Midbrain (tissue), 1 donor: ENCODE data around the gene STMP1.
"Not testable (repeated sequence)": the region's sequence is repeated elsewhere in the genome, so short reads cannot be mapped to it uniquely, and the experiment has no call there.

Source experiments
- DNase-seq: peaks from one replicate; lab custom pipeline; 2025; lab: John Stamatoyannopoulos, UW

The STMP1 gene

DNA sequence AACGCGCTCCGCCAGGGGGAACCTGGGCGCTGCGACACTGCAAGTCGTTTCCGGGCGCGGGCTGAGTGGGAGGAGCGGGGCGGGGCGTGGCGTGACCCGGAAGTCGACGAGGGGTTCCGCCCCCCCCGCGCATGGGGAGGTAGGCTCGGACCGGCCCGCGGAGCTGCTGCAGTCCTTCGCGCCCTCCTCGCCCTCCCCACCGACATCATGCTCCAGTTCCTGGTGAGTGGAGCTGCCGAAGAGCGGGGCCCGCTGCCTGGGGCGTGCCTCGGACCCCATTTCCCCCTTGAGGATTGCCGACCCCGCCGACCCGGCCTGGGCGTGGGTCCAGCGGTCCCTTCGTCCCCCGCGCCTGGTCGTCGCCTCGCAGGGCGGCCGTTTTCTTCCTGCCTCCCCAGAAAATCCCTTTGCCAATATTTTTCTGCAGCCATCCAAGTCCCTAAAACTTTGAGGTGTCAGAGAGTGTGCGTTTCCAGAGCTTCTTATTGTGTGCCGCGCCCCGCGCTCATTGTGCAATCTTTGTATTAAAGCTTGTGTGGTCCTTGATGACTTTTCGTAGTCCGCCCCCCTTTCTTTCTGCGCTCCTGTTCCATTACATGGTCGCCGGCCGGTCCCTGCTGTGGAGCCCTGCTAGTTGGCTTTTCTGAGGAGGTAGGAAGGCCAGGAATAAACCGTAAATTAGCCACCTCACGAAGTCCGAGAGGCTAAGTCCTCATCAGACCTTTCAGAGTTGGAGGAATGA is at the start of gene STMP1:
Gene STMP1, plus strand, starts transcription at position 142 of the 742 bp plus-strand sequence.
- DNase-seq = peak; percentile 95

DNA sequence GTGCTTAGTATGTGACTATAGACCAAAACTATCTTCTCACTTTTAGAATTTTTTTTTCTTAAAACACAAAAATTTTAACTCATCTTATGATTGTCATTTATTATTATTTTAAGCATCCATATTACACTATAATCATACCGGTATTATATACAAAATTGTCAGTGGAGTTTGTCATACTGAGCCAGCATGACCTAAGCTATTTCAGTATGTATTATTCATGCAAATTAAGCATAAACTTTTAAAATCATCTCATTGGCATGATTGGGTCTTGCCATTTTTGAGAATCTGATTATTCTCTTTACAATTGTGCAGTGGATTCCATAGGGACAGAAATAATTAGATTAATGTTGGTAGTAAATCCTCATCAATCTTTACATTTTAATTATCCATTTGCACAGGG is 46.2 kb upstream of the STMP1 start:
- DNase-seq = no peak

DNA sequence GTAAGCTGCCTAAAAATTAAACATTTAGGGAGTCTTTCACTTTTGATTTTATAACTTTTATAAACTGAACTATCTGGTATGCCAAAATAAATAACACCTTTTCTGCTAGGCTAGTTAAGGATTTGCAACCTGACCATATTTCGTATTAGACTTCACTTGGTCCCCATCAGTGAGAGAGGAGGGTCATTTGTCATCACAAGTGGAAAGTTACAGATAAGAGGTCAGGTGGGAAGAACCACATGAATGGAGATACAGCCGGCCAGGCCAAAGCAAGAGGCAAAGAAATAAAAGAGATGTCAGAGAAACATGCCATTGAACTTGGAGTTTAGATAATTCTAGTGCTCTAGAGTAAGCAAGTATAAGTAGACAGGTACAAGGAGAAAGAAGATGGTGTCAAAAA is 44.5 kb upstream of the STMP1 start:
- DNase-seq = no peak

DNA sequence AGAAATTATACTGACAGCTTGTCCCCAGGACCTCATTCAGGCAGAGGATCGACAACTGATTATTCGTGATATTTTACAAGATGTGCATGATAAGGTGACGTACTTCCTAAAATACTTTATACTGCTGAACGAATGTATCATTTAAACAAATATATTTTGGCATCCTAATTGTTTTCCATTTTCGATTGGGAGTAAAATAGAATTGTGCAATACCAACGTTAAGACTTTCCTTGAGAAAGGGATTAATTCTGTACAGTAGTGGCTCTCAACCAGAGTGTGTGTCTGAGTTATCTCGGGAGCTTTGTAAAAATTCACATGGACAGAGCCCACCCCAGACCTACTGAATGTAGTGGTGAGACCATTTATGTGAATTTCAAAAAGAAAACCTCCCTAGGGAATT is 43.8 kb upstream of the STMP1 start:
- no peak for DNase-seq

GRCh38 chr7:135620447-135620846 is 41.9 kb upstream of the STMP1 start:
- DNase-seq = no peak

DNA sequence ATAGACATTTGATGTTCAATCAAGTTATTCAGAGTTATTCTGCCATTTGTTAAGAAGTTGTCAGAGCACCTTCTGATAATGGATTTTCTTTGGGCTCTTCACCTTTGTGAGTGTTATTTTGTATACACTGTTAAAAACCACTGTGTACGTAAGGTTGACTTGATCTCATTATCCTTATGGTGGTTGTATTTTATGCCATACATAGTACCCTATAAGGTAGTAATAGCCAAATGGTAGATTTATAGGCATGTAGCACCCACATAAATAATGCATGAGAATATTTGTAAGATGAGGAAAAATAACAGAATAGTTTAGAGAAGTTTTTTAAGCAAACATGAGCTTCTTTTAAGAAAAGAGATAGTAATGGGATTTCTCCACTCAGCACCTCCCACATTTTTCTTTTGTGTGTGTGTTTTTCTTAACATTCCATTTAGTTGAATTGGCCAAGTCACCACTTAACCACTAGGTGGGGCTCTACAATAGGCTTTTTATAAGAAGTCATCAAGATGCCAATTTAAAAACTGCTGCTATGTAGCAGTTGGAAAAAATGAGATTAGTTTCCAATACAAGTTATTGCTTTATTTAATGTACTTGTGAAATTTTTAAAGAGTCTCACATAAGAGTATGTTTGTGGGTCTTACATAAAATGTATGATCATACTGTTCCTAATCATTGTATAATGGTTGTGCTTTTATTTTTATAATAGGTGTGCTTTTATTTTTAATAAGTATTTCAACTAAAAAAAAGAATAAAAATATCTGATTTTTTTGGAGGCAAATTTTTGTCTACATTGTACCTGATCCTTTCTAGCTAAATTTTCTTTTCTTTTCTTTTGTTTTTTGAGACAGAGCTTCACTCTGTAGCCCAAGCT is 41.1 kb upstream of the STMP1 start:
- peak; percentile 83 for DNase-seq

DNA sequence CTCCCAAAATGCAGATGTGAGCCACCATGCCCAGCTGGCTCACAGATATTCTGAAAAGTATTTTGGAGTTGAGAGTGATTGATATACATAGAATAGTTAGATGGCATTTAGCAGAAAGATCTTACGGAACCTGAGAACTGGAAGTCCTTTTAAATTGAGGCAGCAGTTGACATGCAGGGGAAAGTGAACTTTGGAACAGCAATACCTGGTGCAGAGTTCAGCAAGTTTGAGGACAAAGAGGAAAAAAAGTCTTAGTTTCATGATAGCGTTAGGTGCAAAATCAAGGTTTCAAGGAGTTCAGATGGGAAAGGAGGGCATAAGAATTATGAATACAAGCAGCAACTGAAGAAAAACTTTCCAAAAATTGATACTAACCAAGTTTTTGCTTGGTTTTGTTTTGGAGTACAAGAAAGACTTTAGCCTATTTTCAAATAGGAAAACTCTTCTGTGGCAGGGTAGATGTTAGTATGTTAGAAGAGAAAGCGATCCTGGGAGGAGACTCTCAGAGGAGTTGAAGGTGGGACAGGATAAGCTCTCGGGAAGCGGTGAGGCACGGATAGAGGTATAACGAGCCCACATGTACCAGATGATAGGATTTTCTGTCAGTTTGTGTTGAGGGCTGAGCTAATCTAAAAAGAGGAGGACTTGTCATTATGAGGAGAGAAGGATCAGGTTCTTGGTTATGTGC is 28.0 kb upstream of the STMP1 start:
- no peak for DNase-seq

DNA sequence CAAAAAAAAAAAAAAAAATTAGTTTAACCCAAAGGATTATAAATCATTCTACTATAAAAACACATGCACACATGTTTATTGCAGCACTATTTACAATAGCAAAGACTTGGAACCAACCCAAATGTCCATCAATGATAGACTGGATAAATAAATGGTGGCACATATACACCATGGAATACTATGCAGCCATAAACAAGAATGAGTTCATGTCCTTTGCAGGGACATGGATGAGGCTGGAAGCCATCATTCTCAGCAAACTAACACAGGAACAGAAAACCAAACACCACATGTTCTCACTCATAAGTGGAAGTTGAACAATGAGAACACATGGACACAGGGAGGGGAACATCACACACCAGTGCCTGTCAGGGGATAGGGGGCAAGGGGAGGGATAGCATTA is 22.6 kb upstream of the STMP1 start:
- not testable (repeated sequence) for DNase-seq

DNA sequence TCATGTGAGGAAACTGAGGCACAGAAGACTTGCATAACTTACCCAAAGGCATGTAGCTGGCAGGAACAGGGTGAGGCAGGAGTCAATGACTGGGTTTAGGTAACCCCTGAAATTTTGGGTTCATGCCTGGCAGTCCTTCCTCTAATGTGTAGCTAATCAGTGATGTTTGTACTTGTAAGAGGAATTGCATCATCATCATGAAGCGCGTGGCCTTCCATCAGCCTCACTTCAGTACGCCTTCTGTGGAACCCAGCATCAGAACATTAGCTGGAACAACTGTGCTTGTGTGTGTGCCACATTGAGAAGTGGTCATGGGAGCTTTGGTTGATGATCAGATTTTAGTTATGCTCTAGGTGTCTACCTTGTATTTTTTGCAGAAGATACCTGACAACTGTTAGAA is 18.2 kb upstream of the STMP1 start:
- no peak for DNase-seq

DNA sequence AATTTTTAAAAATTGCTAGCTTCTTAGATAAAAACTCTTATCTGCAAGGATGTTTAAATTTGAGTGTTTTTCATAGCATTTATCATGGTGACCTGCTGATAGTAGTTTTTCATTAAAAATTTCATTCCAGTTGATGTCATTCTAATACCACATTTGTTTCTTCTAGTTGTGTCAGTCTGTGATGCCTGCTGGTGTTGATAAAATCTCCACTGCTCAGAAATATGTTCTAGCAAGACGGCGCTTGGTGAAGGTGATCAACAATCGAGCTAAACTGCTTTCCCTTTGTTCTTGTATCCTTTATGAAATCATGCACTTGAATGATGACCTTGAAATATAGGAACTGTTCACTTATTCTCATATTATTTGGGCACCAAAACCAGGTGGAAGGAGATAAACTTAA is 17.6 kb upstream of the STMP1 start:
- DNase-seq = no peak

- DNase-seq = peak; percentile 49
Measured at GRCh38 chr7:135645296-135645904, 16.9 kb upstream of the STMP1 start.

DNA sequence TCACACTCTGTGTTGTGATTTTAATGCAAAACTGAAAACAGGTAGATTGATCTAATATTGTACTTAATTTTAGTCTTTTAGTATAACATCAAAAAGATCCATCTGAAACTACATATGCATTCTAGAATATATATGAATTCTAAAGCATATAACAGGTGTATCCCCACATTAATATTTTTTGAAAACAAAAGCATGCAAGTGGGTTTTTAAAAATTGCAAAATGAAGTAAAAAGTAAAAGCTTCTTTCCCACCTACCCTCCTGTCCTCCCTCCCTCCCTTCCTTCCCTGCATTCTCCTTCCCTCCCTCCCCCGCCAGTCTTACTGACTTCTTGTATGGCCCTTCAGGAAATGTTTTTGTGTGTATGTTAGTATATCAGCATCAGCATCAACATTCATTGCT is 14.6 kb upstream of the STMP1 start:
- no peak for DNase-seq

- DNase-seq = no peak
Measured at GRCh38 chr7:135648235-135648634, 14.1 kb upstream of the STMP1 start.

DNA sequence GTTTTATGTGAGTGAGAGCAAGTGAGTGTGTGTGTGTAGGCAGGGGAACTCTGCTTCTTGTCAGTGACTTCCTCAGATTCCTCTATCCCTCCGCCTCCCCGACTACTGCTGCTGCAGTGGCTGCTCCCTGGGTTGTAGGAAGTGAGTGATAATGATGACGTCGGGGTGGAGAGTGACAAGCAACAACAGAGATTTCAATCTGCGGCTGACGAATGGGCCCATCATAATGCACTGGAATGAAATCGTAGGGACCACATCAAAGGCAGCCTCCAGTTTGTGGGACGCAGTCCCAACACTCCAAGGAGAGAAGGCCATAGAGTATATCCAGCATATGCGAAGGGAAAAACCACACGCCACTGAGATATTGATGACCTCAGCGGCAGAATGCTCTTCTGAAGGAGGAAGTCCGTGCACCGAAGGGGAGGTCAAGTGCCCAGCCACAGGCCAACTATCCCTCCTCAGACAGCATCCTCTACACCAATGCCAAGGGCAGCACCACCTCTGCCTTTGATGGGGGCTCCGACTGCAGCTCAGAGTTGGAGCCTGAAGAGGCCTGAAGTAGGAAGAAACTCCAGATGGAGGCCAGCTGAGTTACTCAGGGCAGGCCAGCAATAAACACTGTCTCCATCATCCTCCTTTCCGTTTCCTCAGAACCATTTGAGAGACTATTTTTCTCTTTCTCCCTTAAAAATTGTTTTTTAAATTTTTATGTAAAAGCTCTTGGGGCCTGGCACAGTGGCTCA is 11.3 kb upstream of the STMP1 start:
- DNase-seq = no peak

DNA sequence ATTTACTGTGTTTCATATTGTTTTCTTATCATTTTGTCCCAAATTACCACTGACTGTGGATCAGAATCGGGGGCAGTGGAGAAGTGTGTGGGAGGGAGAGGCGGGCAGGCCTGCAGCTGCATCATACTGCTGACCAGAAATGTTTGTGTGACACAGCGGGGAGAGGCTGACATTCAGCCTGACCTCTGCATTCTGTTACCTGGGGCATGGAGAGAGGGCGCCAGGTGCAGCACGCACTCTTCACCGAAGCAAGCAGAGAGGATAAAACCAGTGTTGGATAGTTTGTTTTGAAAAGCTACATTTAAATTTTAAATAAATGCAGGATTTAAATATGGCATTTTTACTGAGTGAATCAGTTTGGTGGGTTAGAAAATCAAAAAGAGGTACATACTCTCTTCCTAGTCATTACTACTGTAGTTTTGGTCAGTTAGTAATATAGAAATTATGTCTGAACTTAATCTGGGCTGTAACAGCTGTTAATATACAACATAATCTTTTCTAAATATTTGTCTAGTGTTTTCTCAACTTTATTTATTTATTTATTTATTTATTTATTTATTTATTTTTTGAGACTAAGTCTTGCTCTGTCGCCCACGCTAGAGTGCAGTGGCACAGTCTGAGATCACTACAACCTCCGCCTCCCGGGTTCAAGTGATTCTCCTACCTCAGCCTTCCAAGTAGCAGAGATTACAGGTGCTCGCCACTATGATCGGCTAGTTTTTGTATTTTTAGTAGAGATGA is 8.8 kb upstream of the STMP1 start:
- DNase-seq = no peak

DNA sequence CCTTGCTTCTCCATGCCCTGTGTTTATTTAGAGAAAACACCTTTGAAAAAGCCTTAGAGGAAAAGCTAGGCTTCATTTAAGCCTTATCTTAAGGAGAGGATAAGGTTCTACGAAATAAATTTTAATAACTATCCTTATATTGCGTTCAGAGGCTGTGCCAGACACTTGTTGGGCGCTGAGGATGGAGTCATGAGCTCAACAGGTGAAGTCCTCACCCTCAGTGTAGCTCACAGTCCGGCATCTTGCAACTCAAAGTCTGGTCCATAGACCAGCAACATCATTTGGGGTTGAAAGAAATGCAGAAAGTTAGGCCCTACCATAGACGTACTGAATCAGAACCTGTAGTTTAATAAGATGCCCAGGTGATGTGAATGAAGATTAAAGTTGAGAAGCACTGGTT is 3.8 kb upstream of the STMP1 start:
- no peak for DNase-seq

- no peak for DNase-seq
Measured at GRCh38 chr7:135659159-135659846, 3.0 kb upstream of the STMP1 start.

- DNase-seq = no peak
Measured at GRCh38 chr7:135661311-135662122, 797 bp upstream of the STMP1 start.

GRCh38 chr7:135662123-135662372 is 266 bp upstream of the STMP1 start:
- DNase-seq = no peak
